Ectodermal cell (in vitro differentiated cells): ENCODE data around the gene ASMT. TPM values are rescaled to one million over a fixed set of nuclear protein-coding genes. Genes with fewer than 3 reads are reported as not detected.
"Not testable (repeated sequence)": the region's sequence is repeated elsewhere in the genome, so short reads cannot be mapped to it uniquely, and the experiment has no call there.

ENCODE experiments used
- H3K27ac ChIP-seq: 2 replicates; pipeline ENCODE4 v1.7.0; 2013; ENCODE audit warnings: mild to moderate bottlenecking, low read depth, low read length; ENCODE audit not compliant: insufficient read depth, poor library complexity, severe bottlenecking
- H3K27me3 ChIP-seq: 2 replicates; pipeline ENCODE4 v1.7.0; 2013; ENCODE audit warnings: mild to moderate bottlenecking, low read length; ENCODE audit not compliant: insufficient read depth, control insufficient read depth, poor library complexity, severe bottlenecking
- H3K36me3 ChIP-seq: one replicate; pipeline ENCODE4 v1.7.0; 2013; ENCODE audit warnings: low read length; ENCODE audit not compliant: control insufficient read depth, insufficient read depth
- H3K4me1 ChIP-seq: one replicate; pipeline ENCODE4 v1.7.0; 2013; ENCODE audit warnings: low read length; ENCODE audit not compliant: control insufficient read depth, insufficient read depth
- H3K4me3 ChIP-seq: 2 replicates; pipeline ENCODE4 v1.7.0; 2013; ENCODE audit warnings: low read depth, low read length, control low read depth; ENCODE audit not compliant: insufficient read depth
- H3K9me3 ChIP-seq: 2 replicates; pipeline ENCODE4 v1.7.0; 2013; ENCODE audit warnings: mild to moderate bottlenecking, low read length, moderate library complexity; ENCODE audit not compliant: control insufficient read depth
- WGBS, 2 experiments: methylation state at CpG; one replicate each; pipeline ENCODE4 v1.1.7; 2013; ENCODE audit warnings: missing lambda C conversion rate in 2 of 2; 5-methylcytosine and 5-hydroxymethylcytosine counted together
- polyA plus RNA-seq, 4 experiments: library from polyadenylated mRNA; stranded (reverse); fragments of 50-300 nt; gene quantifications; one replicate each; pipeline ENCODE4 v1.2.3, GENCODE V29; 2013

The ASMT gene
- 1.3 TPM for polyA plus RNA-seq (2013, experiment 1 of 4)
- polyA plus RNA-seq (2013, experiment 2 of 4): 1.1 TPM
- polyA plus RNA-seq (2013, experiment 3 of 4): 0.21 TPM
- 0.89 TPM for polyA plus RNA-seq (2013, experiment 4 of 4)

- no peaks in the 10 kb centered on the region for H3K36me3 ChIP-seq
- no peaks in the 10 kb centered on the region for H3K27me3 ChIP-seq
- H3K4me1 ChIP-seq: no peaks in the 10 kb centered on the region
- H3K27ac ChIP-seq: no peak within 1 kb of the TSS
- WGBS, 2 experiments: 69 to 70% methylated on average over 17 of the region's 17 CpGs
- H3K4me3 ChIP-seq: no peak within 1 kb of the TSS
- H3K9me3 ChIP-seq: no peaks in the 10 kb centered on the region
These were observed at the start of gene ASMT for GRCh38 chrX:1614927-1615326. ASMT (plus strand) TSS chrX:1615059; CDS start chrX:1615200, 141 bp downstream.

GRCh38 chrX:1574181-1574580, 40.7 kb upstream of the ASMT start:
- H3K27me3 ChIP-seq, H3K9me3 ChIP-seq, H3K4me1 ChIP-seq, H3K4me3 ChIP-seq, H3K36me3 ChIP-seq, H3K27ac ChIP-seq: not testable (repeated sequence)
- WGBS, 2 experiments: 92 to 93% methylated on average over 19 of the region's 19 CpGs

- Histone ChIP-seq H3K27ac (no peak overlapping the region), H3K27me3 (no peaks in the 10 kb centered on the region), H3K36me3 (no peaks in the 10 kb centered on the region), H3K4me3 (no peak overlapping the region), H3K4me1 (no peaks in the 10 kb centered on the region), H3K9me3 (no peaks in the 10 kb centered on the region)
- 82 to 87% methylated on average over 6 of the region's 6 CpGs for WGBS, 2 experiments
These were observed 38.5 kb upstream of the ASMT start for GRCh38 chrX:1576201-1576992.

- Histone ChIP-seq H3K4me1 (no peaks in the 10 kb centered on the region), H3K9me3 (no peaks in the 10 kb centered on the region), H3K4me3 (no peak overlapping the region), H3K27me3 (no peaks in the 10 kb centered on the region), H3K27ac (no peak overlapping the region), H3K36me3 (no peaks in the 10 kb centered on the region)
- 59% methylated on average over 2 of the region's 2 CpGs for WGBS, 2 experiments
These were observed 37.0 kb upstream of the ASMT start for GRCh38 chrX:1577845-1578244.

GRCh38 chrX:1578511-1579173, 36.2 kb upstream of the ASMT start:
- H3K4me1 ChIP-seq: no peaks in the 10 kb centered on the region
- H3K27me3 ChIP-seq: no peaks in the 10 kb centered on the region
- H3K36me3 ChIP-seq: no peaks in the 10 kb centered on the region
- H3K9me3 ChIP-seq: no peaks in the 10 kb centered on the region
- no peak overlapping the region for H3K4me3 ChIP-seq
- 72 to 73% methylated on average over 6 of the region's 6 CpGs for WGBS, 2 experiments
- no peak overlapping the region for H3K27ac ChIP-seq

GRCh38 chrX:1581132-1581531, 33.7 kb upstream of the ASMT start:
- H3K4me1 ChIP-seq: no peaks in the 10 kb centered on the region
- H3K27me3 ChIP-seq: no peaks in the 10 kb centered on the region
- H3K4me3 ChIP-seq: no peak overlapping the region
- H3K27ac ChIP-seq: no peak overlapping the region
- H3K36me3 ChIP-seq: no peaks in the 10 kb centered on the region
- H3K9me3 ChIP-seq: no peaks in the 10 kb centered on the region
- WGBS, 2 experiments: 50 to 54% methylated on average over 3 of the region's 4 CpGs

GRCh38 chrX:1582686-1583437, 32.0 kb upstream of the ASMT start:
- 58 to 60% methylated on average over 26 to 27 of the region's 27 CpGs for WGBS, 2 experiments
- no peaks in the 10 kb centered on the region for H3K4me1 ChIP-seq
- H3K36me3 ChIP-seq: no peaks in the 10 kb centered on the region
- H3K9me3 ChIP-seq: no peaks in the 10 kb centered on the region
- H3K4me3 ChIP-seq: no peak overlapping the region
- H3K27me3 ChIP-seq: no peaks in the 10 kb centered on the region
- no peak overlapping the region for H3K27ac ChIP-seq

- WGBS, 2 experiments: 89 to 91% methylated on average over 8 of the region's 8 CpGs
- Histone ChIP-seq H3K9me3 (no peaks in the 10 kb centered on the region), H3K27me3 (no peaks in the 10 kb centered on the region), H3K36me3 (no peaks in the 10 kb centered on the region), H3K27ac (no peak overlapping the region), H3K4me1 (no peaks in the 10 kb centered on the region), H3K4me3 (no peak overlapping the region)
These were observed 30.4 kb upstream of the ASMT start for GRCh38 chrX:1584237-1585011.

- no peak overlapping the region for H3K4me3 ChIP-seq
- no peaks in the 10 kb centered on the region for H3K27me3 ChIP-seq
- WGBS, 2 experiments: 55 to 60% methylated on average over 4 to 5 of the region's 5 CpGs
- H3K9me3 ChIP-seq: no peaks in the 10 kb centered on the region
- no peaks in the 10 kb centered on the region for H3K4me1 ChIP-seq
- H3K27ac ChIP-seq: no peak overlapping the region
- H3K36me3 ChIP-seq: no peaks in the 10 kb centered on the region
These were observed 27.7 kb upstream of the ASMT start for GRCh38 chrX:1587161-1587560.
